ENCODE data around the gene IGFBP7. TPM values are rescaled to one million over a fixed set of nuclear protein-coding genes. Genes with fewer than 3 reads are reported as not detected.
"Not testable (repeated sequence)": the region's sequence is repeated elsewhere in the genome, so short reads cannot be mapped to it uniquely, and the experiment has no call there.

IGFBP7 gene
- total and polyA plus RNA-seq, 2 of the 8 experiments (the other 6 are each of a cell fraction or from before 2014, with no cell fraction given), result 0.17 to 0.48 TPM

DNA sequence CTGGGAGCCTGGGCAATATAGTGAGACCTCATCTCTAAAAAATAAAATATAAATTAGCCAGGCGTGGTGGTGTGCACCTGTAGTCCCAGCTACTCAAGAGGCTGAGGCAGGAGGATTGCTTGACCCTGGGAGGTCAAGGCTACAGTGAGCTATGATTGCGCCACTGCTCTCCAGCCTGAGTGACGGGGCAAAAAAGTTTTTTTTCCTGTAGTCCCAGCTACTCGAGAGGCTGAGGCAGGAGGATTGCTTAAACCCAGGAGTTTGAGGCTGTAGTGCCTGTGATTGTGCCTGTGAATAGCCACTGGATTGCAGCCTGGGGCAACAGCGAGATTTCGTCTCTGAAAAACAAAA is 49.5 kb downstream of the IGFBP7 start:
- H3K27ac ChIP-seq (ENCODE audit: low read depth, low read length), result not testable (repeated sequence)

More for the DNA sequence above, 49.5 kb downstream of the IGFBP7 start:
- H2AK5ac ChIP-seq (ENCODE audit: low read depth, low read length); H4K8ac ChIP-seq (ENCODE audit: extremely low read depth, insufficient read depth, low read length); H3K79me1 ChIP-seq (ENCODE audit: low read depth, low read length); H3K14ac ChIP-seq (ENCODE audit: insufficient read length); DNase-seq (ENCODE audit: low read depth in 1 of 2, low spot score in 2 of 2); H3K4me1 ChIP-seq (replicated peaks in 1 of 4; ENCODE audit: control insufficient read depth in 3 of 4, insufficient read depth in 4 of 4, low read length in 3 of 4); H2BK15ac ChIP-seq (ENCODE audit: low read length); H3K9ac ChIP-seq (replicated peaks in 1 of 4; ENCODE audit: extremely low read depth in 1 of 4, low read depth in 3 of 4, low read length in 3 of 4); H3K4me3 ChIP-seq (ENCODE audit: extremely low read depth in 1 of 4, insufficient read depth in 2 of 4, low read depth in 3 of 4, low read length in 4 of 4); H3K4ac ChIP-seq (replicated peaks; ENCODE audit: insufficient read length, low read depth, low read length); H3K9me3 ChIP-seq (ENCODE audit: insufficient read depth in 2 of 2, low read depth in 1 of 2, low read length in 1 of 2); H3K56ac ChIP-seq (replicated peaks; ENCODE audit: insufficient read length, low read depth, low read length); H2BK20ac ChIP-seq (ENCODE audit: low read length); H2BK5ac ChIP-seq (ENCODE audit: low read depth, low read length); H3K36me3 ChIP-seq (ENCODE audit: control insufficient read depth in 2 of 4, insufficient read depth in 4 of 4, low read length in 3 of 4); H3K79me2 ChIP-seq (ENCODE audit: control insufficient read depth in 1 of 2, insufficient read depth in 2 of 2, low read length in 2 of 2); CTCF ChIA-PET (ENCODE audit: partially characterized antibody); H4K91ac ChIP-seq (replicated peaks; ENCODE audit: insufficient read length, low read length); H3K23ac ChIP-seq (ENCODE audit: insufficient read length); H3K23me2 ChIP-seq (ENCODE audit: low read depth, low read length); H2AFZ ChIP-seq (ENCODE audit: low read length); H2BK120ac ChIP-seq (replicated peaks; ENCODE audit: low read depth, low read length); H3K27me3 ChIP-seq (replicated peaks in 1 of 4; ENCODE audit: control insufficient read depth in 3 of 4, extremely low read depth in 1 of 4, insufficient read depth in 3 of 4, low read length in 3 of 4); H3K4me2 ChIP-seq (ENCODE audit: insufficient read depth in 1 of 2, low read depth in 2 of 2, low read length in 2 of 2); H2BK12ac ChIP-seq (ENCODE audit: low read depth, low read length); H4K5ac ChIP-seq (ENCODE audit: insufficient read length, low read depth, low read length); H3K18ac ChIP-seq (ENCODE audit: extremely low read depth, low read length); FAIRE-seq; POLR2A ChIA-PET (ENCODE audit: partially characterized antibody); H4K20me1 ChIP-seq (replicated peaks in 1 of 2; ENCODE audit: control insufficient read depth in 1 of 2, insufficient read depth in 2 of 2, low read length in 2 of 2): not testable (repeated sequence)
- 0 out of 2 replicates have a peak, but pooled peaks have one; percentile 22 for TF ChIP-seq CEBPB (IDR thresholded peaks at IDR 0.05; ENCODE audit: low read depth, low read length)
- 89% methylated on average over 6 of the region's 6 CpGs; no CpG with 5 or more reads in 1 of the 2 experiments for WGBS, 2 experiments (ENCODE audit: extremely low coverage in 1 of 2, insufficient coverage in 1 of 2, insufficient read length in 1 of 2, insufficient replicate concordance in 2 of 2, low coverage in 1 of 2, low lambda C conversion rate in 2 of 2, missing lambda C conversion rate in 1 of 2)
